ENCODE measurements around the gene BMPR1A. TPM values are rescaled to one million over a fixed set of nuclear protein-coding genes. Genes with fewer than 3 reads are reported as not detected.

Gene BMPR1A
- total and polyA plus RNA-seq, 2 experiments from 2014 or later = 16.5 to 41.7 TPM

DNA sequence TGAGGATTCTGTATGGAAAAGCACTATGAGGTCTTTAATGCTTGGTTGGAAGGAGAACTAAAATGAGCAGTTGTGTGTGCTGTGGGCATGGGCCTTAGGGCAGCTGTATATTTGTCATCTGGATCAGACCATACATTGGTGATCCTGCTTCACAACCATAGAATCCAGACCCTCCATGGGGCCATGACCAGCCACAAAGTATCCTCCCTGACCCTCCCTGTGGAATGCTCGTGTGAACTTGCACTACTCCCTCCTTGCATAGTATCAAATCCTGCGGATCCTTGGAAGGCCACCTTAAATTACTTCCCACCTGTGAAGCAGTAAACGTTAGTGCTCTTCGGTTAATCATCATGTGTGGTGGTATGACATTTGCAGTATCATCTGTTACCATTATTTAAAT lies 67.1 kb downstream of the BMPR1A start:
- TF ChIP-seq EZH2 (IDR thresholded peaks at IDR 0.05; ENCODE audit: insufficient read depth, poor library complexity, severe bottlenecking) (no peak), EZH2phosphoT487 (IDR thresholded peaks at IDR 0.05; ENCODE audit: insufficient read depth, low read depth) (no peak)
- H3F3A ChIP-seq (ENCODE audit: insufficient read depth) = no peaks in the 10 kb centered on the region
- H3K27me3 ChIP-seq (replicated peaks; ENCODE audit: insufficient read depth) = no peaks in the 10 kb centered on the region
- no peaks in the 10 kb centered on the region for H4K20me1 ChIP-seq (ENCODE audit: insufficient read depth)
- 73 to 77% methylated on average over 4 of the region's 4 CpGs for WGBS, 2 experiments (ENCODE audit: low coverage in 1 of 2, low lambda C conversion rate in 2 of 2, missing lambda C conversion rate in 2 of 2)
- no peaks in the 10 kb centered on the region for H3K36me3 ChIP-seq (ENCODE audit: low read depth)
- H3K9me2 ChIP-seq (ENCODE audit: insufficient read depth) = no peaks in the 10 kb centered on the region
- H3K4me1 ChIP-seq (ENCODE audit: insufficient read depth) = no peaks in the 10 kb centered on the region
- no peak overlapping the region for H3K4me2 ChIP-seq (ENCODE audit: unreplicated experiment)
- in situ Hi-C loops (cut with MboI) = no loop called here
- no peak overlapping the region for H3K4me3 ChIP-seq
- no peak overlapping the region for H3K27ac ChIP-seq
- H3K9ac ChIP-seq = no peak overlapping the region
- H2AFZ ChIP-seq = no peak overlapping the region
- H3K79me2 ChIP-seq (ENCODE audit: insufficient read depth) = peaks cover 100% of the 10 kb centered on the region
- DNase-seq = no peak
- no peaks in the 10 kb centered on the region for H3K9me3 ChIP-seq (ENCODE audit: low read depth)

DNA sequence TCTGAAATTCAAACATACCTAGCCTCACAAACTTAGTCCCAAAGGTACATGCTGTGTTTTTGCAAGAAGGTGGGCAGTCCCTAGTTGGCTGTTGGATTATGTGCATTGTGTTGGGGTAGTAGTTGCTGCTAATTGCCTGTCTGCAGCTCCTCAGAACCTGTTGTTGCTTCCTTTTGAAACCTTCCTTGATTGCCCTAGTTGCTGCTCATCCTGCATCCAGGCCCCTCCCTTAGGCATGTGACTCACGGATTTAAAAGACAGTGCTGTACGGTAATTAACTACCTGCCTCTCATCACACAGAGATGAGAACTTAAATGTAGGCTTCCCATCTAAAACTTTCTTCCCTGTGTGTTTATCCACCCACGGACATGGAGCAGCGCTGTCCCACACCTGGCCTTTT lies 67.7 kb downstream of the BMPR1A start:
- WGBS, 2 experiments (ENCODE audit: low coverage in 1 of 2, low lambda C conversion rate in 2 of 2, missing lambda C conversion rate in 2 of 2) = 86 to 89% methylated on average over 4 of the region's 4 CpGs
- no peaks in the 10 kb centered on the region for H3K4me1 ChIP-seq (ENCODE audit: insufficient read depth)
- no peaks in the 10 kb centered on the region for H3K9me2 ChIP-seq (ENCODE audit: insufficient read depth)
- no peak overlapping the region for H3K4me2 ChIP-seq (ENCODE audit: unreplicated experiment)
- no peak for TF ChIP-seq EZH2phosphoT487 (IDR thresholded peaks at IDR 0.05; ENCODE audit: insufficient read depth, low read depth)
- no peak for TF ChIP-seq EZH2 (IDR thresholded peaks at IDR 0.05; ENCODE audit: insufficient read depth, poor library complexity, severe bottlenecking)
- no peak for DNase-seq
- H3K79me2 ChIP-seq (ENCODE audit: insufficient read depth) = peaks cover 100% of the 10 kb centered on the region
- no peak overlapping the region for H3K4me3 ChIP-seq
- H3K27me3 ChIP-seq (replicated peaks; ENCODE audit: insufficient read depth) = no peaks in the 10 kb centered on the region
- H4K20me1 ChIP-seq (ENCODE audit: insufficient read depth) = no peaks in the 10 kb centered on the region
- no peak overlapping the region for H2AFZ ChIP-seq
- H3K36me3 ChIP-seq (ENCODE audit: low read depth) = no peaks in the 10 kb centered on the region
- H3K9ac ChIP-seq = no peak overlapping the region
- no peak overlapping the region for H3K27ac ChIP-seq
- in situ Hi-C loops (cut with MboI) = no loop called here
- H3K9me3 ChIP-seq (ENCODE audit: low read depth) = no peaks in the 10 kb centered on the region
- no peaks in the 10 kb centered on the region for H3F3A ChIP-seq (ENCODE audit: insufficient read depth)

DNA sequence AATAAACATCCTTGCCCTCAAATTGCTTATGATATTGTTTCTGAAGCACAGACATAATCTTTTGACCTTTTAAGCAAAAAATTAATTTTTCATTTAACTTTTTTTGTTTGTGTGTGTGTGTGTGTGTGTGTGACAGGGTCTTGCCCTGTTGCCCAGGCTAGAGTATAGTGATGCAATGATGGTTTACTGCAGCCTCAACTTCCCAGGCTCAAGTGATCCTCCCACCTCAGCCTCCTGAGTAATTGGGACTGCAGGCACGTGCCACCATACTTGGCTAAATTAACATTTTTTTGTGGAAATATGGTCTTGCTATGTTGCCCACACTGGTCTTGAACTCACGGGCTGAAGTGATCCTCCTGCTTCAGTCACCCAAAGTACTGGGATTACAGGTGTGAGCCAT lies 68.9 kb downstream of the BMPR1A start:
- Histone ChIP-seq H3K36me3 (ENCODE audit: low read depth) (no peaks in the 10 kb centered on the region), H4K20me1 (ENCODE audit: insufficient read depth) (peaks cover 9% of the 10 kb centered on the region), H3K79me2 (ENCODE audit: insufficient read depth) (peaks cover 100% of the 10 kb centered on the region), H3K9me3 (ENCODE audit: low read depth) (no peaks in the 10 kb centered on the region), H3K9ac (no peak overlapping the region), H3K4me3 (no peak overlapping the region), H3K4me1 (ENCODE audit: insufficient read depth) (peaks cover 6% of the 10 kb centered on the region; the same call in 1 of the 2 replicates), H2AFZ (no peak overlapping the region), H3K4me2 (ENCODE audit: unreplicated experiment) (no peak overlapping the region), H3K9me2 (ENCODE audit: insufficient read depth) (no peaks in the 10 kb centered on the region), H3F3A (ENCODE audit: insufficient read depth) (no peaks in the 10 kb centered on the region), H3K27ac (no peak overlapping the region), H3K27me3 (replicated peaks; ENCODE audit: insufficient read depth) (no peaks in the 10 kb centered on the region)
- 86 to 89% methylated on average over 2 of the region's 2 CpGs for WGBS, 2 experiments (ENCODE audit: low coverage in 1 of 2, low lambda C conversion rate in 2 of 2, missing lambda C conversion rate in 2 of 2)
- DNase-seq = no peak
- TF ChIP-seq EZH2phosphoT487 (IDR thresholded peaks at IDR 0.05; ENCODE audit: insufficient read depth, low read depth) (no peak), EZH2 (IDR thresholded peaks at IDR 0.05; ENCODE audit: insufficient read depth, poor library complexity, severe bottlenecking) (no peak)
- in situ Hi-C loops (cut with MboI) = no loop called here

DNA sequence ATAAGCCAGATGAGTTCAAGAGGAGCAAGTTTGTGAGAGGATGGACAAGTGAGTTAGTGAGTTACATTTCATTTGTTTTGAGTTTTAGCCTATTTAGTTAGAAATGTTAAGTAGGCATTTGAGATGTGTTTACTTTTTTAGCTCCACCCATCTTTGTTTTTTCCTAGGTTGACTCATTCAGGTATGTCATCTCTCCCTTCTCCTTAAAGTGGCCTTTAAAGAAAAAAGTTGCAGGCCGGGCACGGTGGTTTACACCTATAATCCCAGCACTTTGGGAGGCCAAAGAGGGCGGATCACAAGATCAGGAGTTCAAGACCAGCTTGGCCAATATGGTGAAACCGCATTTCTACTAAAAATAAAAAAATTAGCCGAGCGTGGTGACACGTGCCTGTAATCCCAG lies 71.2 kb downstream of the BMPR1A start:
- in situ Hi-C loops (cut with MboI) = no loop called here
- no peak for DNase-seq
- no peak overlapping the region for H3K4me3 ChIP-seq
- H2AFZ ChIP-seq = no peak overlapping the region
- H3K4me1 ChIP-seq (ENCODE audit: insufficient read depth) = peaks cover 6% of the 10 kb centered on the region; the same call in 1 of the 2 replicates
- peaks cover 100% of the 10 kb centered on the region for H3K79me2 ChIP-seq (ENCODE audit: insufficient read depth)
- no peaks in the 10 kb centered on the region for H3F3A ChIP-seq (ENCODE audit: insufficient read depth)
- no peaks in the 10 kb centered on the region for H3K27me3 ChIP-seq (replicated peaks; ENCODE audit: insufficient read depth)
- peaks cover 12% of the 10 kb centered on the region for H4K20me1 ChIP-seq (ENCODE audit: insufficient read depth)
- H3K9me2 ChIP-seq (ENCODE audit: insufficient read depth) = no peaks in the 10 kb centered on the region
- 92 to 94% methylated on average over 7 of the region's 7 CpGs for WGBS, 2 experiments (ENCODE audit: low coverage in 1 of 2, low lambda C conversion rate in 2 of 2, missing lambda C conversion rate in 2 of 2)
- H3K4me2 ChIP-seq (ENCODE audit: unreplicated experiment) = no peak overlapping the region
- H3K9ac ChIP-seq = no peak overlapping the region
- no peak for TF ChIP-seq EZH2phosphoT487 (IDR thresholded peaks at IDR 0.05; ENCODE audit: insufficient read depth, low read depth)
- no peak for TF ChIP-seq EZH2 (IDR thresholded peaks at IDR 0.05; ENCODE audit: insufficient read depth, poor library complexity, severe bottlenecking)
- no peaks in the 10 kb centered on the region for H3K9me3 ChIP-seq (ENCODE audit: low read depth)
- no peak overlapping the region for H3K27ac ChIP-seq
- H3K36me3 ChIP-seq (ENCODE audit: low read depth) = no peaks in the 10 kb centered on the region

DNA sequence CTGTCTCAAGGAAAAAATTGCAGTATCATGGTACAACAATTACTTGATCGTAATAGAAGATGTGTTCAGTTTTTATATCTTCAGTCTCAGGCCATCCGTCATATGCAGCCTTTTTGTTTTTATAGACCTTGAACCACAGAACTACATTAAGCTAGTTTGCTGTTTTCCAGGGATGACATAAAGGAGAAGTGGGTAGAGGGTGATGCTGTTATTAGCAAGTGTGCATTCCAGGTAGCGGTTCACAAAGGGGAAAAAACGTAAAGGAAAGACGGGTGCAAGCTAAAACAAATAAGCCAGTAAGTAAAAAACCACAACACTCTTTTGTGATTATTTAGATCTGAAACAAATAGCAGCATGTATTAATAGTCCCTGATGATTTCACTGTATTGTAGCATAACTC lies 71.7 kb downstream of the BMPR1A start:
- peaks cover 100% of the 10 kb centered on the region for H3K79me2 ChIP-seq (ENCODE audit: insufficient read depth)
- in situ Hi-C loops (cut with MboI) = no loop called here

More for the DNA sequence above, 71.7 kb downstream of the BMPR1A start:
- H3K4me2 ChIP-seq (ENCODE audit: unreplicated experiment) = no peak overlapping the region
- no peaks in the 10 kb centered on the region for H3K9me3 ChIP-seq (ENCODE audit: low read depth)
- H3K4me3 ChIP-seq = no peak overlapping the region
- DNase-seq = no peak
- no peak overlapping the region for H3K9ac ChIP-seq
- no peaks in the 10 kb centered on the region for H3K9me2 ChIP-seq (ENCODE audit: insufficient read depth)
- H3K4me1 ChIP-seq (ENCODE audit: insufficient read depth) = peaks cover 6% of the 10 kb centered on the region; the same call in 1 of the 2 replicates
- no peak overlapping the region for H3K27ac ChIP-seq
- H3K36me3 ChIP-seq (ENCODE audit: low read depth) = no peaks in the 10 kb centered on the region
- no peaks in the 10 kb centered on the region for H3K27me3 ChIP-seq (replicated peaks; ENCODE audit: insufficient read depth)
- H3F3A ChIP-seq (ENCODE audit: insufficient read depth) = no peaks in the 10 kb centered on the region
- WGBS, 2 experiments (ENCODE audit: low coverage in 1 of 2, low lambda C conversion rate in 2 of 2, missing lambda C conversion rate in 2 of 2) = 97 to 99% methylated on average over 5 of the region's 5 CpGs
- TF ChIP-seq EZH2 (IDR thresholded peaks at IDR 0.05; ENCODE audit: insufficient read depth, poor library complexity, severe bottlenecking) (no peak), EZH2phosphoT487 (IDR thresholded peaks at IDR 0.05; ENCODE audit: insufficient read depth, low read depth) (no peak)
- no peak overlapping the region for H2AFZ ChIP-seq
- H4K20me1 ChIP-seq (ENCODE audit: insufficient read depth) = peaks cover 13% of the 10 kb centered on the region

Measured in GM23248 (cell line).